ENCODE results near the gene ALAD.

DNA sequence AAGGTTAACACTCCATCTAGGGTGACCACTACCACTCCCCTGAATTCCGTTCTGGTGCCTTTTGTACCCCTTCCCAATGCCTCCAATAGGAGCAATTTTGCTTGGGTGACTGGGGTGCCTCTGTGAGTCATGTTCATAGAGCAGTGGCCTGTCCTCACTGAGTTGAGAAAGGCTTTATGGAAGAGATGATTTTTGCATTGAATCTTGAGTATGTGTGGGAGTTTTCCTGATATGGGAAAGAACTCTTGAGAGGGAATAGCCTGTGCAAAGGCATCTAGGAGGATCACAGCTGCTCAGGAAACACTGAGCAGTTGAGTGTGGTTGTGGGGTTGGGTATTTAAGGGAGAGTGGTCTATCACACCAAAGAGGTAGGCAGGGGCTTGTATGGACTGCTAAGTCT, 25.6 kb upstream of the ALAD start:
- TF ChIP-seq, protein P1, sequence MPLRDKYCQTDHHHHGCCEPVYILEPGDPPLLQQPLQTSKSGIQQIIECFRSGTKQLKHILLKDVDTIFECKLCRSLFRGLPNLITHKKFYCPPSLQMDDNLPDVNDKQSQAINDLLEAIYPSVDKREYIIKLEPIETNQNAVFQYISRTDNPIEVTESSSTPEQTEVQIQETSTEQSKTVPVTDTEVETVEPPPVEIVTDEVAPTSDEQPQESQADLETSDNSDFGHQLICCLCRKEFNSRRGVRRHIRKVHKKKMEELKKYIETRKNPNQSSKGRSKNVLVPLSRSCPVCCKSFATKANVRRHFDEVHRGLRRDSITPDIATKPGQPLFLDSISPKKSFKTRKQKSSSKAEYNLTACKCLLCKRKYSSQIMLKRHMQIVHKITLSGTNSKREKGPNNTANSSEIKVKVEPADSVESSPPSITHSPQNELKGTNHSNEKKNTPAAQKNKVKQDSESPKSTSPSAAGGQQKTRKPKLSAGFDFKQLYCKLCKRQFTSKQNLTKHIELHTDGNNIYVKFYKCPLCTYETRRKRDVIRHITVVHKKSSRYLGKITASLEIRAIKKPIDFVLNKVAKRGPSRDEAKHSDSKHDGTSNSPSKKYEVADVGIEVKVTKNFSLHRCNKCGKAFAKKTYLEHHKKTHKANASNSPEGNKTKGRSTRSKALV (CRISPR knock-in tag; IDR thresholded peaks at IDR 0.05) = no peak
- TF ChIP-seq KDM5B (CRISPR knock-in tag; IDR thresholded peaks at IDR 0.05; ENCODE audit: borderline replicate concordance) (no peak), MEF2D (CRISPR knock-in tag; IDR thresholded peaks at IDR 0.05) (no peak), ZNF547 (CRISPR knock-in tag; IDR thresholded peaks at IDR 0.05) (no peak), CBX2 (IDR thresholded peaks at IDR 0.05; ENCODE audit: low read depth, low read length) (no peak), CBX2 (CRISPR knock-in tag; IDR thresholded peaks at IDR 0.05; ENCODE audit: low read depth) (no peak), NFE2 (CRISPR knock-in tag; IDR thresholded peaks at IDR 0.05) (no peak), FOXK2 (IDR thresholded peaks at IDR 0.05) (no peak), EZH2 (conservative IDR thresholded peaks at IDR 0.05; ENCODE audit: low read depth, low read length) (no peak)
- TF ChIP-seq, protein P2, sequence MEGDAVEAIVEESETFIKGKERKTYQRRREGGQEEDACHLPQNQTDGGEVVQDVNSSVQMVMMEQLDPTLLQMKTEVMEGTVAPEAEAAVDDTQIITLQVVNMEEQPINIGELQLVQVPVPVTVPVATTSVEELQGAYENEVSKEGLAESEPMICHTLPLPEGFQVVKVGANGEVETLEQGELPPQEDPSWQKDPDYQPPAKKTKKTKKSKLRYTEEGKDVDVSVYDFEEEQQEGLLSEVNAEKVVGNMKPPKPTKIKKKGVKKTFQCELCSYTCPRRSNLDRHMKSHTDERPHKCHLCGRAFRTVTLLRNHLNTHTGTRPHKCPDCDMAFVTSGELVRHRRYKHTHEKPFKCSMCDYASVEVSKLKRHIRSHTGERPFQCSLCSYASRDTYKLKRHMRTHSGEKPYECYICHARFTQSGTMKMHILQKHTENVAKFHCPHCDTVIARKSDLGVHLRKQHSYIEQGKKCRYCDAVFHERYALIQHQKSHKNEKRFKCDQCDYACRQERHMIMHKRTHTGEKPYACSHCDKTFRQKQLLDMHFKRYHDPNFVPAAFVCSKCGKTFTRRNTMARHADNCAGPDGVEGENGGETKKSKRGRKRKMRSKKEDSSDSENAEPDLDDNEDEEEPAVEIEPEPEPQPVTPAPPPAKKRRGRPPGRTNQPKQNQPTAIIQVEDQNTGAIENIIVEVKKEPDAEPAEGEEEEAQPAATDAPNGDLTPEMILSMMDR (CRISPR knock-in tag; IDR thresholded peaks at IDR 0.05) = no peak
- TF ChIP-seq, protein P3, sequence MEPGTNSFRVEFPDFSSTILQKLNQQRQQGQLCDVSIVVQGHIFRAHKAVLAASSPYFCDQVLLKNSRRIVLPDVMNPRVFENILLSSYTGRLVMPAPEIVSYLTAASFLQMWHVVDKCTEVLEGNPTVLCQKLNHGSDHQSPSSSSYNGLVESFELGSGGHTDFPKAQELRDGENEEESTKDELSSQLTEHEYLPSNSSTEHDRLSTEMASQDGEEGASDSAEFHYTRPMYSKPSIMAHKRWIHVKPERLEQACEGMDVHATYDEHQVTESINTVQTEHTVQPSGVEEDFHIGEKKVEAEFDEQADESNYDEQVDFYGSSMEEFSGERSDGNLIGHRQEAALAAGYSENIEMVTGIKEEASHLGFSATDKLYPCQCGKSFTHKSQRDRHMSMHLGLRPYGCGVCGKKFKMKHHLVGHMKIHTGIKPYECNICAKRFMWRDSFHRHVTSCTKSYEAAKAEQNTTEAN (CRISPR knock-in tag; conservative IDR thresholded peaks at IDR 0.05) = no peak

All from HepG2 (cell line).